ENCODE measurements around the gene SERPINA1. TPM values are rescaled to one million over a fixed set of nuclear protein-coding genes. Genes with fewer than 3 reads are reported as not detected.

The SERPINA1 gene
- total and polyA plus RNA-seq, 2 of the 13 experiments (the other 11 are each of a cell fraction or from before 2014, with no cell fraction given), result 3,266 to 11,015 TPM

DNA sequence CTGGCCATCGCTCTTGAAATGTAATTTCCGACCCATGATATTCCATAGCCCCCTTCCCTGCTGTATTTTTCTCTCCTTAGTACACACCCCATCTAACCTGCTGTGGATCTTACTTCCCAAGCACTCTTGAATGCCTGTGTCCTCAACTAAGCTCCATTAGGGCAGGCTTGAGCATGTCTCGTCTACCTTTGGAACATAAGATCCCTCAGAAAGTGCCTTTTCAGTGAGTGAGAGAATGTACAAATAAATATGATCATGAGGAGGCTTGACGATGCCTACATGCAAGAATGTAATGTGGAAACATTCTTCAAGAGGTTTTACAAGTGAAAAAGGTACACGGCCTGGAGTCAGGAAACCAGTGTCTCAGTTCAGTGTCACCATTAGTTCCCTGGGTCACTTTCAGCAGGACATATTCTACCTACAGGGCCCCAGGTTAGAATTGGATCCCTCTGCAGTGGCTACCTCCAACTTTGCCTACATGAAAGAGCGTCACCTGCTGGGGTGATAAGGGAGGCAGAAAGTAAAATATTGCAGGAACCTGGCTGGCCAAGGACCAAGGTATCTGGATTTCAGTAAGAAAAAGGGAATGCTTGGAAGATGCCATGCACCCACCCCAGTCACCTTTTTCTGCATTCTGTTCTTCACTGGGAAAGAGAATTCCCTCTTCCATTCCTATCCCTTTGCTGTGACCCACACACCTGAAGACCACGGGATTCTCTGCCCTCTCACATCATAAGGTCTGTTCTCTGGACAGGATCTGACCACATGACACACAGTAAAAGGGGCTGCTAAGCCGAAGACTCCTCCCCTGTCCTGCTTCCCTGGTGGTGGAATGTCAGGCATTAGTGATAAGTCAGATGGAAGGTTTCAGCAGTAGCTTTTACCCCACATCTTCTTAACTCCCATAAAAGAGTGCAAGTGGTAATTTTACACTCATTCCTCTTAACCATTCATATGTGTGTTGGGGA is 24.6 kb upstream of the SERPINA1 start (continued):
- TF ChIP-seq ZNF234 (CRISPR knock-in tag; conservative IDR thresholded peaks at IDR 0.05), result no peak
- TF ChIP-seq ZNF83 (CRISPR knock-in tag; IDR thresholded peaks at IDR 0.05; ENCODE audit: borderline replicate concordance), result no peak
- no peak for TF ChIP-seq RNF2 (conservative IDR thresholded peaks at IDR 0.05; ENCODE audit: low read depth)
- no peak for TF ChIP-seq ZNF552 (CRISPR knock-in tag; IDR thresholded peaks at IDR 0.05; ENCODE audit: borderline replicate concordance)
- TF ChIP-seq, protein P1, sequence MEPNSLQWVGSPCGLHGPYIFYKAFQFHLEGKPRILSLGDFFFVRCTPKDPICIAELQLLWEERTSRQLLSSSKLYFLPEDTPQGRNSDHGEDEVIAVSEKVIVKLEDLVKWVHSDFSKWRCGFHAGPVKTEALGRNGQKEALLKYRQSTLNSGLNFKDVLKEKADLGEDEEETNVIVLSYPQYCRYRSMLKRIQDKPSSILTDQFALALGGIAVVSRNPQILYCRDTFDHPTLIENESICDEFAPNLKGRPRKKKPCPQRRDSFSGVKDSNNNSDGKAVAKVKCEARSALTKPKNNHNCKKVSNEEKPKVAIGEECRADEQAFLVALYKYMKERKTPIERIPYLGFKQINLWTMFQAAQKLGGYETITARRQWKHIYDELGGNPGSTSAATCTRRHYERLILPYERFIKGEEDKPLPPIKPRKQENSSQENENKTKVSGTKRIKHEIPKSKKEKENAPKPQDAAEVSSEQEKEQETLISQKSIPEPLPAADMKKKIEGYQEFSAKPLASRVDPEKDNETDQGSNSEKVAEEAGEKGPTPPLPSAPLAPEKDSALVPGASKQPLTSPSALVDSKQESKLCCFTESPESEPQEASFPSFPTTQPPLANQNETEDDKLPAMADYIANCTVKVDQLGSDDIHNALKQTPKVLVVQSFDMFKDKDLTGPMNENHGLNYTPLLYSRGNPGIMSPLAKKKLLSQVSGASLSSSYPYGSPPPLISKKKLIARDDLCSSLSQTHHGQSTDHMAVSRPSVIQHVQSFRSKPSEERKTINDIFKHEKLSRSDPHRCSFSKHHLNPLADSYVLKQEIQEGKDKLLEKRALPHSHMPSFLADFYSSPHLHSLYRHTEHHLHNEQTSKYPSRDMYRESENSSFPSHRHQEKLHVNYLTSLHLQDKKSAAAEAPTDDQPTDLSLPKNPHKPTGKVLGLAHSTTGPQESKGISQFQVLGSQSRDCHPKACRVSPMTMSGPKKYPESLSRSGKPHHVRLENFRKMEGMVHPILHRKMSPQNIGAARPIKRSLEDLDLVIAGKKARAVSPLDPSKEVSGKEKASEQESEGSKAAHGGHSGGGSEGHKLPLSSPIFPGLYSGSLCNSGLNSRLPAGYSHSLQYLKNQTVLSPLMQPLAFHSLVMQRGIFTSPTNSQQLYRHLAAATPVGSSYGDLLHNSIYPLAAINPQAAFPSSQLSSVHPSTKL (CRISPR knock-in tag; IDR thresholded peaks at IDR 0.05), result peak; percentile 49
- peak; percentile 55; the same call in 1 of the 2 replicates for TF ChIP-seq MED1 (CRISPR knock-in tag; IDR thresholded peaks at IDR 0.05)
- peak; percentile 92 for TF ChIP-seq RAD21 (CRISPR knock-in tag; IDR thresholded peaks at IDR 0.05)
- TF ChIP-seq ZMYM4 (CRISPR knock-in tag; IDR thresholded peaks at IDR 0.05), result peak; percentile 23; the same call in 1 of the 2 replicates
- TF ChIP-seq, protein P2, sequence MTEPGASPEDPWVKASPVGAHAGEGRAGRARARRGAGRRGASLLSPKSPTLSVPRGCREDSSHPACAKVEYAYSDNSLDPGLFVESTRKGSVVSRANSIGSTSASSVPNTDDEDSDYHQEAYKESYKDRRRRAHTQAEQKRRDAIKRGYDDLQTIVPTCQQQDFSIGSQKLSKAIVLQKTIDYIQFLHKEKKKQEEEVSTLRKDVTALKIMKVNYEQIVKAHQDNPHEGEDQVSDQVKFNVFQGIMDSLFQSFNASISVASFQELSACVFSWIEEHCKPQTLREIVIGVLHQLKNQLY (CRISPR knock-in tag; IDR thresholded peaks at IDR 0.05), result no peak
- TF ChIP-seq CBX1 (IDR thresholded peaks at IDR 0.05; ENCODE audit: low read depth), result no peak
- TF ChIP-seq WIZ (CRISPR knock-in tag; IDR thresholded peaks at IDR 0.05), result no peak
- TF ChIP-seq, protein P3, sequence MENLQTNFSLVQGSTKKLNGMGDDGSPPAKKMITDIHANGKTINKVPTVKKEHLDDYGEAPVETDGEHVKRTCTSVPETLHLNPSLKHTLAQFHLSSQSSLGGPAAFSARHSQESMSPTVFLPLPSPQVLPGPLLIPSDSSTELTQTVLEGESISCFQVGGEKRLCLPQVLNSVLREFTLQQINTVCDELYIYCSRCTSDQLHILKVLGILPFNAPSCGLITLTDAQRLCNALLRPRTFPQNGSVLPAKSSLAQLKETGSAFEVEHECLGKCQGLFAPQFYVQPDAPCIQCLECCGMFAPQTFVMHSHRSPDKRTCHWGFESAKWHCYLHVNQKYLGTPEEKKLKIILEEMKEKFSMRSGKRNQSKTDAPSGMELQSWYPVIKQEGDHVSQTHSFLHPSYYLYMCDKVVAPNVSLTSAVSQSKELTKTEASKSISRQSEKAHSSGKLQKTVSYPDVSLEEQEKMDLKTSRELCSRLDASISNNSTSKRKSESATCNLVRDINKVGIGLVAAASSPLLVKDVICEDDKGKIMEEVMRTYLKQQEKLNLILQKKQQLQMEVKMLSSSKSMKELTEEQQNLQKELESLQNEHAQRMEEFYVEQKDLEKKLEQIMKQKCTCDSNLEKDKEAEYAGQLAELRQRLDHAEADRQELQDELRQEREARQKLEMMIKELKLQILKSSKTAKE (CRISPR knock-in tag; IDR thresholded peaks at IDR 0.05; ENCODE audit: borderline replicate concordance), result no peak
- TF ChIP-seq, protein P4, sequence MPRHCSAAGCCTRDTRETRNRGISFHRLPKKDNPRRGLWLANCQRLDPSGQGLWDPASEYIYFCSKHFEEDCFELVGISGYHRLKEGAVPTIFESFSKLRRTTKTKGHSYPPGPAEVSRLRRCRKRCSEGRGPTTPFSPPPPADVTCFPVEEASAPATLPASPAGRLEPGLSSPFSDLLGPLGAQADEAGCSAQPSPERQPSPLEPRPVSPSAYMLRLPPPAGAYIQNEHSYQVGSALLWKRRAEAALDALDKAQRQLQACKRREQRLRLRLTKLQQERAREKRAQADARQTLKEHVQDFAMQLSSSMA (CRISPR knock-in tag; IDR thresholded peaks at IDR 0.05), result no peak
- no peak for TF ChIP-seq XBP1 (CRISPR knock-in tag; IDR thresholded peaks at IDR 0.05)
- TF ChIP-seq ZNF101 (CRISPR knock-in tag; IDR thresholded peaks at IDR 0.05; ENCODE audit: borderline replicate concordance, low read depth), result no peak
- TF ChIP-seq ZMYM2 (CRISPR knock-in tag; IDR thresholded peaks at IDR 0.05), result no peak
- TF ChIP-seq, protein P5, sequence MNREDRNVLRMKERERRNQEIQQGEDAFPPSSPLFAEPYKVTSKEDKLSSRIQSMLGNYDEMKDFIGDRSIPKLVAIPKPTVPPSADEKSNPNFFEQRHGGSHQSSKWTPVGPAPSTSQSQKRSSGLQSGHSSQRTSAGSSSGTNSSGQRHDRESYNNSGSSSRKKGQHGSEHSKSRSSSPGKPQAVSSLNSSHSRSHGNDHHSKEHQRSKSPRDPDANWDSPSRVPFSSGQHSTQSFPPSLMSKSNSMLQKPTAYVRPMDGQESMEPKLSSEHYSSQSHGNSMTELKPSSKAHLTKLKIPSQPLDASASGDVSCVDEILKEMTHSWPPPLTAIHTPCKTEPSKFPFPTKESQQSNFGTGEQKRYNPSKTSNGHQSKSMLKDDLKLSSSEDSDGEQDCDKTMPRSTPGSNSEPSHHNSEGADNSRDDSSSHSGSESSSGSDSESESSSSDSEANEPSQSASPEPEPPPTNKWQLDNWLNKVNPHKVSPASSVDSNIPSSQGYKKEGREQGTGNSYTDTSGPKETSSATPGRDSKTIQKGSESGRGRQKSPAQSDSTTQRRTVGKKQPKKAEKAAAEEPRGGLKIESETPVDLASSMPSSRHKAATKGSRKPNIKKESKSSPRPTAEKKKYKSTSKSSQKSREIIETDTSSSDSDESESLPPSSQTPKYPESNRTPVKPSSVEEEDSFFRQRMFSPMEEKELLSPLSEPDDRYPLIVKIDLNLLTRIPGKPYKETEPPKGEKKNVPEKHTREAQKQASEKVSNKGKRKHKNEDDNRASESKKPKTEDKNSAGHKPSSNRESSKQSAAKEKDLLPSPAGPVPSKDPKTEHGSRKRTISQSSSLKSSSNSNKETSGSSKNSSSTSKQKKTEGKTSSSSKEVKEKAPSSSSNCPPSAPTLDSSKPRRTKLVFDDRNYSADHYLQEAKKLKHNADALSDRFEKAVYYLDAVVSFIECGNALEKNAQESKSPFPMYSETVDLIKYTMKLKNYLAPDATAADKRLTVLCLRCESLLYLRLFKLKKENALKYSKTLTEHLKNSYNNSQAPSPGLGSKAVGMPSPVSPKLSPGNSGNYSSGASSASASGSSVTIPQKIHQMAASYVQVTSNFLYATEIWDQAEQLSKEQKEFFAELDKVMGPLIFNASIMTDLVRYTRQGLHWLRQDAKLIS (CRISPR knock-in tag; IDR thresholded peaks at IDR 0.05), result no peak
- peak; percentile 94 for TF ChIP-seq STAG1 (CRISPR knock-in tag; IDR thresholded peaks at IDR 0.05)
